Psoas muscle (tissue), 8 donors: ENCODE results near the gene DLGAP3. TPM values are rescaled to one million over a fixed set of nuclear protein-coding genes. Genes with fewer than 3 reads are reported as not detected.

ENCODE experiments used
- ATAC-seq, 4 donors: fragments of 200-7000 bp; cut with Tn5 transposase; one replicate each; pipeline ENCODE4 v1.9.1; 2020; ENCODE audit warnings: moderate library complexity in 3 of 4, mild to moderate bottlenecking in 2 of 4
- DNase-seq, 2 donors: peaks; one replicate each; pipeline ENCODE4 v3.0.0-alpha.2; 2020
- H3K27ac ChIP-seq: fragments of 200-600 bp; one replicate; pipeline ENCODE4 v1.8.0; 2022
- H3K27me3 ChIP-seq, 3 donors: fragments of 200-600 bp in 1 of 3; one replicate each; pipeline versions ENCODE4 v1.6.1 to v1.8.0; 2013 to 2022; ENCODE audit warnings: low read length in 2 of 3, mild to moderate bottlenecking in 2 of 3, moderate library complexity in 1 of 3; ENCODE audit not compliant: insufficient read depth in 3 of 3
- H3K36me3 ChIP-seq, 2 donors: fragments of 200-600 bp in 1 of 2; one replicate each; pipeline versions ENCODE4 v1.6.1 to v1.8.0; 2013 to 2022; ENCODE audit warnings: low read depth in 1 of 2, mild to moderate bottlenecking in 1 of 2, moderate library complexity in 1 of 2; ENCODE audit not compliant: insufficient read depth in 1 of 2
- H3K4me1 ChIP-seq: fragments of 200-600 bp; one replicate; pipeline ENCODE4 v1.8.0; 2022
- H3K4me3 ChIP-seq: fragments of 200-600 bp; one replicate; pipeline ENCODE4 v1.8.0; 2022; ENCODE audit warnings: mild to moderate bottlenecking
- H3K9me3 ChIP-seq: fragments of 200-600 bp; one replicate; pipeline ENCODE4 v1.8.0; 2022
- WGBS, 3 donors: extraction: QIAGEN DNeasy Blood & Tissue Kit; methylation state at CpG; one replicate each; pipeline versions ENCODE4 v1.1.6 to v1.1.7; 2013; 5-methylcytosine and 5-hydroxymethylcytosine counted together
- intact Hi-C, 2 donors: fragments of 100-400 bp; cut with DNase I; formaldehyde crosslinking; loops; one replicate each; pipeline versions ENCODE4 v1.11.0 to v1.14.2; 2022
- polyA plus RNA-seq, 3 donors: library from polyadenylated mRNA; stranded (reverse); fragments of 200-250 nt; gene quantifications; one replicate each; pipeline ENCODE4 v1.2.3, GENCODE V29; 2013
- total RNA-seq, 4 donors: library from RNA; stranded (reverse); fragmentation: NEBNext Ultra II Directional in 2 of 4; extraction: Animal tissue kit (Norgen Biotek cat#: 25700) in 2 of 4; gene quantifications; one replicate each; pipeline versions ENCODE4 v1.2.1 to v1.2.4, GENCODE V29; 2021 to 2023
- TF ChIP-seq, protein P1 (sequence below): fragments of 200-600 bp; IDR thresholded peaks from one replicate; pipeline ENCODE4 v1.8.0; 2022; ENCODE audit warnings: antibody characterized with exemption
- donor health status: healthy with polysubstance abuse.
- donor health status: DM: no; HTN: no; CAD: no; lungs with moderate emphysema.
- donor health status: Bipolar disorder and iron deficiency.
- donor health status: healthy.
- donor health status: DM: yes; HTN: yes; CAD: no.
- donor health status: DM: no; HTN: no; CAD: no.
- donor health status: DM: no; HTN: no; CAD: no.
- donor health status: DM: yes; HTN: yes; CAD: no.

DLGAP3 gene
- total and polyA plus RNA-seq, 7 donors, result 0.01 to 0.44 (median 0.08) TPM; not detected in 1

DNA sequence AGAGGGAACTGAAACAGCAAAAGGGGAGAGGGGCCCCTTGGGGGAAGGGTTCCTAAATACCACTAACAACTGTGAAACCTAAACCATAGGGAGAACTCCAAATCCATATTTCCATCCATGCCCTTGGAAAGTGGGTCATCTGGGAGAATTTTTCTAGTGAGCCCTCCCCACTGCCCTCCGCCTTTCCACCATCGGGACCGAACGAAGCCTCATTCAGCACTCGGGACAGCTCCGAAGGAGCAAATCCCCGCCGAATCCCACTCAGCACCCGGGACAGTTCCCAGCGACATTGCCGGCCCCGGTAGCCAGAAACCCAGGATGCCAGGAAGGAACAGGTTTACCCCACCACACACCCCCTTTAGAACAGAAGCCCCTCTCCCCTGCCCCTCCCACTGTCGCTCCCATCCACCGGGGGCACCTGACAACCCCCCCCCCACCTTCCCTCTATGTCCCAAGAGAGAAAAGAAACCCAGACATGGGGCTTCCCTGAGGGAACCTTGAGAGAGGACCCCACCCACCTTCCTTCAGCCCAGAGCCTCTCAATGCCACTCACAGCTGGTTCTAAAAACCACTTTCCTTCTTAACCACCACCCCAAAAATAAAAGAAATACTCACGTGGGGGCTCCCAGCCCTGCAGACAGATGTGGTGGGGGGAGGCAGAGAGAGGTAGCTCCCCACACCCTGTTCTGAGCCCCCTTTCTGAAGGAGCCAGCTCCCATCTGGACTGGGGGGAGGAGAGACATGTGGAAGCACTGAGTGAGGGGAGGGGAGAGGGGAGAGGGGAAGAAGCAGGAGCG lies 4.5 kb downstream of the DLGAP3 start:
- Histone ChIP-seq H3K4me1 (peaks cover 3% of the 10 kb centered on the region), H3K4me3 (no peak overlapping the region), H3K27ac (no peak overlapping the region), H3K9me3 (no peaks in the 10 kb centered on the region), H3K27me3 (peaks cover 3 to 83% (median 31%) of the 10 kb centered on the region in 3 donors), H3K36me3 (no peaks in the 10 kb centered on the region)
- TF ChIP-seq, protein P1, sequence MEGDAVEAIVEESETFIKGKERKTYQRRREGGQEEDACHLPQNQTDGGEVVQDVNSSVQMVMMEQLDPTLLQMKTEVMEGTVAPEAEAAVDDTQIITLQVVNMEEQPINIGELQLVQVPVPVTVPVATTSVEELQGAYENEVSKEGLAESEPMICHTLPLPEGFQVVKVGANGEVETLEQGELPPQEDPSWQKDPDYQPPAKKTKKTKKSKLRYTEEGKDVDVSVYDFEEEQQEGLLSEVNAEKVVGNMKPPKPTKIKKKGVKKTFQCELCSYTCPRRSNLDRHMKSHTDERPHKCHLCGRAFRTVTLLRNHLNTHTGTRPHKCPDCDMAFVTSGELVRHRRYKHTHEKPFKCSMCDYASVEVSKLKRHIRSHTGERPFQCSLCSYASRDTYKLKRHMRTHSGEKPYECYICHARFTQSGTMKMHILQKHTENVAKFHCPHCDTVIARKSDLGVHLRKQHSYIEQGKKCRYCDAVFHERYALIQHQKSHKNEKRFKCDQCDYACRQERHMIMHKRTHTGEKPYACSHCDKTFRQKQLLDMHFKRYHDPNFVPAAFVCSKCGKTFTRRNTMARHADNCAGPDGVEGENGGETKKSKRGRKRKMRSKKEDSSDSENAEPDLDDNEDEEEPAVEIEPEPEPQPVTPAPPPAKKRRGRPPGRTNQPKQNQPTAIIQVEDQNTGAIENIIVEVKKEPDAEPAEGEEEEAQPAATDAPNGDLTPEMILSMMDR, result no peak
- 3 to 4% (median 3%) methylated on average over 15 to 16 of the region's 16 CpGs for WGBS, 3 donors
- DNase-seq, result peak; percentile 61 to 75
- peak in 1 of 4 donors; percentile 59 for ATAC-seq
- intact Hi-C loops, result no loop called here

- intact Hi-C loops, result no loop called here
- ATAC-seq (no peak), DNase-seq (no peak)
- no peaks in the 10 kb centered on the region for H3K36me3 ChIP-seq
- H3K9me3 ChIP-seq, result no peaks in the 10 kb centered on the region
- no peak overlapping the region for H3K27ac ChIP-seq
- peaks cover 3 to 83% (median 17%) of the 10 kb centered on the region in 3 donors for H3K27me3 ChIP-seq
- TF ChIP-seq, protein P1, result no peak
- H3K4me1 ChIP-seq, result no peaks in the 10 kb centered on the region
- H3K4me3 ChIP-seq, result no peak overlapping the region
Measured at GRCh38 chr1:34923490-34923889, 6.0 kb downstream of the DLGAP3 start.

GRCh38 chr1:34918977-34919561 lies 10.4 kb downstream of the DLGAP3 start:
- Histone ChIP-seq H3K27me3 (peaks cover 2 to 66% (median 3%) of the 10 kb centered on the region in 3 donors), H3K9me3 (no peaks in the 10 kb centered on the region), H3K27ac (no peak overlapping the region), H3K4me3 (no peak overlapping the region), H3K4me1 (no peaks in the 10 kb centered on the region), H3K36me3 (no peaks in the 10 kb centered on the region)
- WGBS, 3 donors, result 9 to 15% (median 10%) methylated on average over 13 to 14 of the region's 14 CpGs
- ATAC-seq, result no peak
- intact Hi-C loops, result no loop called here
- DNase-seq, result peak; percentile 19 to 51
- TF ChIP-seq, protein P1, result no peak

DNA sequence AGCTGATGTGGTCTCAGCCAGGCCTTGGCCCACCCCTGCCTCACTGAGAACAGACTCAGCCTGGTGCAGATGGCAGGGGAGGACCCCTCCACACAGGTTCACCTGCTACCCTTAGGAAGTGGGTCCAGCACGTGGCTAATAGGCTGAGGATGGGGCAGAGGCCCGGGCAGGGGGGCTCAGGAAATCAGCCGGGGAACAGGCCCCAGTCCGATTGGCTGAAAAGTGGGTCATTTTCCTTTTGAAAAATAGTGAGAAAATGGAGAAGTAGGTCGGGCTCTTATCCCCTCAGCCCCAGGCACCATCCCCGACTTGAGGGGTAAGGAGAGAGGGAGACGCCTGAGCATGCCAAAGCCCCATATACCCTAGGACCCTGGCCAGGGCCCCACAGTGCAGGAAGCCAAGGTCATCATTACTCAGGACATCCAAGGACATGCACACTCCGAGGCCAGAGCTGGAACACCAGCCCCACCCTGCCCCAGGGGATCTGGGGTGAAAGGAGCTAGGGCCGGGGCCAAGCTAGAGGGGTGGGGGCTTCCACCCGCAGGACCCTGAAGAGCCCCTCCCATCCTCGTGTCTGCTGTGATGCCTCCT lies 11.0 kb downstream of the DLGAP3 start:
- DNase-seq, result no peak

More for the DNA sequence above, 11.0 kb downstream of the DLGAP3 start:
- no peaks in the 10 kb centered on the region for H3K4me1 ChIP-seq
- H3K9me3 ChIP-seq, result no peaks in the 10 kb centered on the region
- intact Hi-C loops, result no loop called here
- WGBS, 3 donors, result 21 to 32% (median 23%) methylated on average over 11 of the region's 11 CpGs
- no peak overlapping the region for H3K27ac ChIP-seq
- TF ChIP-seq, protein P1, result no peak
- H3K27me3 ChIP-seq, result peaks cover 2 to 65% (median 3%) of the 10 kb centered on the region in 3 donors
- no peak overlapping the region for H3K4me3 ChIP-seq
- H3K36me3 ChIP-seq, result no peaks in the 10 kb centered on the region
- no peak for ATAC-seq
